Measurements from ENCODE around the gene CDH22. TPM values are rescaled to one million over a fixed set of nuclear protein-coding genes. Genes with fewer than 3 reads are reported as not detected.
A peak's percentile ranks its signal among the peaks of the same experiment; 100 is the strongest.

The CDH22 gene
- total RNA-seq, 1 donor from 2014 or later, result 0.09 TPM

GRCh38 chr20:46323557-46323956 is 15.3 kb upstream of the CDH22 start:
- no peak for DNase-seq (ENCODE audit: low spot score)

DNA sequence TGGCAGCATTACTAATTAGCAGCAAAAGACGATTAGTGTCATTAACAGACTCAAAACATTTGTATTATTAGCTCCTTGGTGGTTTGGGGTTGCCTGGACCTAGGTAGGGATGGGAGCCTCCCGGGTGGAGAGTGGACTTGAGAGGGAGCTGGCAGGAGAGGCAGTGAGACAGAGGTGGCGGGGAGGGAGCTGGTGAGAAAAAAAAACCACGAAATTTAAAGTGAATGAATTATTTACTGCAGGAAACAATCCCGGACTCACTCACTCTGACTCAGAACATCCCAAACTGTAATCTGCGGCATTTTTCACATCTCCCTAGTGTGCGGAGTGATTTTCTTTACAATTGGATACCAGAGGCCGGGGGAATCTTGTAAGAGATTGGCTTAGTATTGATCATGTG is 14.3 kb upstream of the CDH22 start:
- no peak for DNase-seq (ENCODE audit: low spot score)

DNA sequence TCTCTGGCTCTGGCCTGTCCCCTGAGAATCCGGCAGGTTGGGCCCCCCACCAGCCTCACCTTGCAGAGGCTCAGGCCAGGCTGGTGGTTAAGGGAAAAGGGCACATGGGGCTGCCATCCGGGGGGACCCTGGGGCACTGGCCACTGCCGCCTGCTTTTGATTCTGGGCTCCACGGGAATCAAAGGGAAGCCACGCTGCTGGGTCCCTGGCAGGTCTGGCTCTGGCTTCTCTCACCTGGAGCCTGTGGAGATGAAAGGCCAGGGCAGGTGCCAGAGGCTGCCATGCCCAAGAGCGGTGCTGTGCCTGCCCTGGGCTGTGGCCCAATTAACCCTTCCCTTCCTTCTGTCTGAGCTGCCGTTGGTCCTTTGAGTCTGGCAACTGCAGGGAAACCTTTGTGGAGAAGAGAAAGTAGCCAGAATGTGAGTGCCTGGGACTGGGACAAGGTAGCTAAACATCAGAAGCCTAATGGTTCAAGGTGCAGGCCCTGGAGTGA is 9.4 kb upstream of the CDH22 start:
- DNase-seq (ENCODE audit: low spot score), result no peak

GRCh38 chr20:46316984-46317684 is 8.8 kb upstream of the CDH22 start:
- DNase-seq (ENCODE audit: low spot score), result no peak

DNA sequence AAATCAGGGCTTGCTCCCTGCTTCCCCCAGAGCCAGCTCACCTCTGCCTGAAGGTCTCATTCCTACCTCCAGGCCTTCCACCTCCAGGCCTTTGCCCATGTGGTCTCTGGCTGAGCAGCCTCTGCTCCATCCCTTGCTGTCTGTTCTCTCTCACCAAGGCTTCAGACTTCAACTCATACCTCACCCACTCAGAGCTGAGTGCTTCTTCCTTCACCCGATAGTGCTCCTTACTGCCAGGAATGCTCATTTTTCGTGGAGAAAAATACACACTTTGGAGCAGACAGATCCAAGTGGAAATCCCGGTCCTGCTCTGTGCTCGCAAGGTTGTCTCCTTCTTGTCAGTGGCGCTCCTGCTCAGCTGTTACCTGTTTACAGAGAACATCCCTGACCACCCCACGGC is 7.0 kb upstream of the CDH22 start:
- no peak for DNase-seq (ENCODE audit: low spot score)

DNA sequence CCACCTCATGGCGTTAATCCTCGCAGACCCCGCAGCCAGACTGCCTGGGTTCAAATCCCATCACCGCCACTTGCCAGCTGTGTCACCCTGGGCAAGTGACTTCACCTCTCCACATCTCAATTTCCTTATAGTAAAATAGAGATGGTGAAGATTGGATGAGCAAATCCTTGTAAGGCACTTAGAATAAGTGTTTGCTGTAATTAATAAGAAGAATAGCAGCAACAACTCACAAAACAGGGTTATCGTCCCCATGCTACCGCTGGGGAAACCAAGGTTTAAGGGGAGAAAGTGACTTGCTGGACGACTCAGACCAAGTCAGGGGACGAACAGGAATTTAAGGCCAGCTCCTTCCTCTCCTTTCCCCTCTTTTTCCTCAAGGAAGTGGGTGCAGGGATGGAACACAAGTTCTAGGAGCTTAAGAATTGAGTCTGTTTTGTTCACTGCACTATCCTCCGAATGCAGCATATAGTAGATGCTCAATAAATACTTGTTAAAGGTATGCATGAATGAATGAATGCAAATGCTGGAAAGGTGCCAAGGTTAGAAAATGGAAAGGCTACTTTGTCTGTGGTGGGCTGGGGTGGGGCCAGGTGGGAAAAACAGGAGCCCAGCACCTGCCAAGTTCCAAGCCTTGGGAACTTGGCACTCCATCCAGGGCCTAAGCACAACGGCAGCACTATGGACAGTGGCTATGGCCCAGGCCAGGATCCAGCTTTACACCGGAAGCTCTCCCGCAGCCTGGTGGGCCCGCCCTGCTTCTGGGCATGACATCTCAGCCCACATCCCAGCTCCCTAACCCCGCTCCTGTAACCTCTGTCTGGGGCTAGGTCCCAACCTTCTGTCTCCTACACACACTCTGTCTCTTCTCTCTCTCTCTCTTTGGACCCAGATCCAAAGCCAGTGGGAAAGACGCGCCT is 4.9 kb upstream of the CDH22 start:
- DNase-seq (ENCODE audit: low spot score), result no peak

- no peak for DNase-seq (ENCODE audit: low spot score)
Observed at GRCh38 chr20:46312075-46312944, 4.0 kb upstream of the CDH22 start.

DNA sequence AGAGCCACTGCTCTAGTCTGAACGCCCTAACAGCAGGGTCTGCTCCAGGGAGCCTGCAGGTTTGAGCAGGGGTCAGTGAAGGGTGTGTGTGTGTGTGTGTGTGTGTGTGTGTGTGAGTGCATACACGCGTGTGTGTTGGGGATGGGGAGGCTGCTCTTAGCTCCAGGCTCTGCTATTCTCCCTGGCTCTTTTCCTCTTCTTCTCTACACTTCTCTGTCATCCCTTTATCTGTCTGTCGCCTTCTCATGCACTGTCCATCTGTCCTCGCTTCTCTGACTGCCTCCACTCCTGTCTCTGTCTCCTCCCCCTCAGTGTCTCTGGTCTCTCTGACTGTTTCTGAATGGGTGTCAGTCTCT is 3.4 kb upstream of the CDH22 start:
- no peak for DNase-seq (ENCODE audit: low spot score)

DNA sequence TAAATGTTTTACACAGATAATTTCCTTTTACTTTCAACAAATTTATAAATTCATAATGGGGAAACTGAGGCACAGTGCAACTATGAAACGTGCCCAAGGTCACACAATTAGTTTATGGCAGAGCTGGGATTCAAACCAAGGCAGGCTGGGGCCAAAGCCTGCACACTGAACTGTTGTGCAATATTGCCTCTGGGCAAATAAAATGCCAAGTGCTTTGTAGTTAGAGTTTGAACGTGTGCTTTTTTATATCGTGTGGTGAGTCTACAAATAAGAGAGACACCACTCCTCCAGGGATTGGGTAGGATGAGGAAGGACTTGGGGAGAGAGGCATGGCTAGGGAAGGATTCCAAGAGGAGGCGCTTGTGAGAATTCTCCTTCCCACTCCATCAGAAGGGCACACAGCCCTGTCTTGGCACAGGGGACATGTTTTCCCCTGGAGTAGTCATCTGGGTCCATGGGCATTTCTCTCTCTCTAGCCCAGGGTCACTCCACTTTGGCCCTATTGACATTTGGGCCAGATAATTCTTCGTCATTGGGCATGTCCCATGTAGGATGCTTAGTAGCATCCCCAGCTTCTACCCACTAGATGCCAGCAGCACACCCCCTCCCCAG is 2.8 kb upstream of the CDH22 start:
- DNase-seq (ENCODE audit: low spot score), result no peak

GRCh38 chr20:46309945-46310344 is 1.6 kb upstream of the CDH22 start:
- no peak for DNase-seq (ENCODE audit: low spot score)

DNA sequence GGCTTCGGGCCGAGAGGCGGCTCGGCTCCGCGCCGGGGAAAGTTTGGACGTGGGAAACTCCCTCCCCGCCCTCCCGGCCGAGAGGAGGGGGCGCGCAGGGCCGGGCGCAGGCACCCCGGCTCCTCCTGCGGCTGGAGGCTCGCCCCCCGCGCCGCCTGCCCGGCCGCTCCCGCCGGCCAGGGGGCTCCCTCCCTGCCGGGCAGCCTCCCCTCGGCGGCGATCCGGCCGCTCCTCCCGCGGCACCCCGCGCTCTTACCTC is 370 bp downstream of the CDH22 start:
- no peak for DNase-seq (ENCODE audit: low spot score)

DNA sequence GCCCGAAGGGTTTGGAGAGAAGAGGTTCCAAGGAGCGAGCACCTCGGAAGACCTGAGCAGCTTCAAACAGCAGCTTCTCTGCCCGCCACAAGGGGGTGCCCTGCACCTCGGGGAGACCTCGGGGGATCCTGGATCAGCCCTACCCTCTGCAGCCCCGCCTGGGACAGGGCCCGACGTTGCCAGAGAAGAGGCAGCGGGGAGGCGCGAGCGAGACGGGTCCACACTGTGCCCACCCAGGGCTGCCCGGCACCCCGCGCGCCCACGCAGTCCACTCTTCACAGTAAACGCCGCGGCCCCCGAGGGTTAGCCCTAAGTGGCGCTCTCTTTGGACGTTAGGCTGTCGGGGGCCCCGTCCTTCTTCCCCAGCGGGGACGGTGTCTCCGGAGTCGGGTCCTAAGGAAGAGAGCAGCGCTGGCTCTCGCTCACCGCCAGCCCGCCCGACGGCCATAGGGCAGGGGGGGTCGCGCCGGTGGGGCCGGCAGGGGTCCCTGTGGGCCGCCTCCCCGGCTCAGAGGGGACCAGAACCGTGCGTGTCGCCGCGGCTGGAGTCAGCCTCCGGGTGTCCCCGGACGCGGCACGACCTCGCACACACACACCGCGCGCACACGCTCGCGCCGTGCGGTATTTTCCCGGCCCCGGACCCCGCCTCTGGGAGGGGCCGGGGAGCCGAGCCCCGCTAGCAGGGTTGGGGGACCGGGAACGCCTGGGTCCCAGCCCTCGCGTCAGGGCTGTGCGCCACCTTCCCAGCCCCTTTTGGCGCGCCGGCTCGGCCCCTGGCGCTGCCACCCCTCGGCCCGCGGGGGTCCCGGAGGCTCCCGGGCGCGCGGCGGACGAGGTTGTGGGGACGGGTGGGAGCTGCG is 929 bp downstream of the CDH22 start:
- no peak for DNase-seq (ENCODE audit: low spot score)

GRCh38 chr20:46306743-46307138 is 1.6 kb downstream of the CDH22 start:
- DNase-seq (ENCODE audit: low spot score), result no peak

DNA sequence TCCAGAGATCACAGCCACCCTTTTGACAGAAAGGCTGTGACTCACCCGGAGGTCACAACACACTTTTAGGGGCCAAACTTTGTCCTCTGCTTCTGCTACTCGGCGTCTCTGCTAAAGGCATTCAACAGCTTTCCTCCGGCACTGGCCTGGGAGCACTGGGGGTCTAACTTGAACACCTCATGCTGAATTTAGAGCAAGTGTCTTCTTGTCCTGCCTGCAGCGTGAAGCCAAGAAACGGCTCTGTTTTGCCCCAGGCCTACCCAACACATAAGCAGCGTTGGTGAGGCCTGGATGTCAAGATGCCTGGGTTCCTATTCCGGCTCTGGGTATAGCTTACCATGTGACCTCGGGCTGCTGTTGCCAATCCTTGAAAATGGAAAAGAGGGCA is 2.3 kb downstream of the CDH22 start:
- DNase-seq (ENCODE audit: low spot score), result no peak

- DNase-seq (ENCODE audit: low spot score), result peak; percentile 14
Observed at GRCh38 chr20:46305331-46305972, 2.8 kb downstream of the CDH22 start.

- no peak for DNase-seq (ENCODE audit: low spot score)
Observed at GRCh38 chr20:46304852-46305251, 3.4 kb downstream of the CDH22 start.

DNA sequence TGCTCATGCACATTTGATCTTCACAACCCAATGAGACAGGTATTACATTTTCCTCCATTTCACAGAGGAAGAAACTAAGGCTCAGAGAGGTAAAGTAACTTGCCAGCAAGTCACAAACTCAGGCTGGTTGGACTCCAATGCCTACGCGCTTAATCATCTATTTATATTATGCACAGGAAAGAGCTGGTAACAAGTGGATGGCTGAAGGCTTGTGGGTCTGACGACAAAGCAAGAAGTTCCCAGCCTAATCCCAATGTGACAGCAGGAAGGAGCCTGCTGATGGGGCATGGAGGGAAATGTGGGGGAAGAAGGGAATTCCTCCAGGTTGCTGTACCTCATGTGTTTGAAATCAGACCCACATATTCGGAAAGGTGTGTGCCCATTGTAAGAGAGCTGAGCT is 3.9 kb downstream of the CDH22 start:
- DNase-seq (ENCODE audit: low spot score), result no peak

DNA sequence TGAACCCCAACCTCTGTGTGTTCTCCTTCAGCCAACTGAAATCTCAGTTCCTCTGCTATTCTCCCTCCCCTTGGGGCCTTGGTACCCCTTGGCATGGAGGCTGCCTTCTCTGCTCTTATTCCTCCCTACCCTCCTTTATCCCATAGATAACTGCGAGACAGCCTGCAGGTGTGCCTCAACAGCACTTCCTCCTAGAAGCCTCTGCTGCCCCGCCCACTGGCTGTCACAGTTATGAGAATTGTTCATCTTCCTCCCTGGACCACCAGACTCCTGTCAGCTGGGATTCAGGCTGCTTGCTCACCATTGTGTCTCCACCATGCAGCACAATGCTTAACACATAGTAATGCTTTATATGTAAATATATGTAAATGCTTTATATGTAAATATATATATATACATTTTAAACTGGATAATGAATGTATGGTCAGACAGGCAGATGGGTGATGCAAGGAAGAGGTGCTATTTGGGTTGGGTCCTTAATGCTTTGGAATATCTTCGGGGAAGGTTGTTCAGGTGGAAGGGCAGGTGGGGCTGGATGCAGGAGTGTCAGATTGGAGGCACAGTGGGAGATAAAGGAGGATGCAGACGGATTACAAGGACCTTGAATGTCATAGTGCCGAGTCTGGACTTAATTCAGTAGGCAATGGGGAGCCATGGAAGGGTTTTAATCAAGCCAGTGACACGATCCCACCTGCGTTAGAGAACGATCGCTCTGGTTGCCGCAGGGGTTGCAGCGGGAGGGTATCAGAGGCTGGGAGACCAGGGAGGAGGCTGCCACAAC is 4.9 kb downstream of the CDH22 start:
- DNase-seq (ENCODE audit: low spot score), result no peak

DNA sequence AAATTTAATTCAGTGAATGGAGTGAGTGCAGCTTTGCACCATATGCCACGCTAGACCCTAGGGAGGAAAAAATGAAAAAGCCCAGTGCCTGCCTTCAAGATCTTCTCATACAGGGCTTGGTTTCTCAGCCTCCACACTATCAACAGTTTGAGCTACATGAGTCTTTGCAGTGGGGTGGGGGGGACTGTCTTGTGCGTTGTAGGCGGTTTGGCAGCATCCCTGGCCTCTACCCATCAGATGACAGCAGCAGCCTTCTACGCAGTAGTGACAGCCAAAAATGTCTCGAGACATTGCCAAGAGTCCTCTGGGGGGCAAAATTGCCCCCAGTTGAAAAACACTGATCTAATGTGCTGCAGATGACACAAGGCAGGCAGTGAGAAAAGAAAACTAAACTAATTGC is 6.2 kb downstream of the CDH22 start:
- no peak for DNase-seq (ENCODE audit: low spot score)

- no peak for DNase-seq (ENCODE audit: low spot score)
Observed at GRCh38 chr20:46300281-46300680, 8.0 kb downstream of the CDH22 start.

All from mucosa of gallbladder (tissue), 1 donor.